Mesangial cell (primary cell): Measurements from ENCODE around the gene FTCDNL1. TPM values are rescaled to one million over a fixed set of nuclear protein-coding genes. Genes with fewer than 3 reads are reported as not detected.

Experiments
- total RNA-seq: library from RNA; depleted of rRNA; stranded (reverse); fragments of >200 nt; gene quantifications from 2 replicates; pipeline ENCODE4 v1.2.3, GENCODE V29; 2015

The FTCDNL1 gene
- 0.49 and 2.7 TPM in 2 replicates for total RNA-seq

DNA sequence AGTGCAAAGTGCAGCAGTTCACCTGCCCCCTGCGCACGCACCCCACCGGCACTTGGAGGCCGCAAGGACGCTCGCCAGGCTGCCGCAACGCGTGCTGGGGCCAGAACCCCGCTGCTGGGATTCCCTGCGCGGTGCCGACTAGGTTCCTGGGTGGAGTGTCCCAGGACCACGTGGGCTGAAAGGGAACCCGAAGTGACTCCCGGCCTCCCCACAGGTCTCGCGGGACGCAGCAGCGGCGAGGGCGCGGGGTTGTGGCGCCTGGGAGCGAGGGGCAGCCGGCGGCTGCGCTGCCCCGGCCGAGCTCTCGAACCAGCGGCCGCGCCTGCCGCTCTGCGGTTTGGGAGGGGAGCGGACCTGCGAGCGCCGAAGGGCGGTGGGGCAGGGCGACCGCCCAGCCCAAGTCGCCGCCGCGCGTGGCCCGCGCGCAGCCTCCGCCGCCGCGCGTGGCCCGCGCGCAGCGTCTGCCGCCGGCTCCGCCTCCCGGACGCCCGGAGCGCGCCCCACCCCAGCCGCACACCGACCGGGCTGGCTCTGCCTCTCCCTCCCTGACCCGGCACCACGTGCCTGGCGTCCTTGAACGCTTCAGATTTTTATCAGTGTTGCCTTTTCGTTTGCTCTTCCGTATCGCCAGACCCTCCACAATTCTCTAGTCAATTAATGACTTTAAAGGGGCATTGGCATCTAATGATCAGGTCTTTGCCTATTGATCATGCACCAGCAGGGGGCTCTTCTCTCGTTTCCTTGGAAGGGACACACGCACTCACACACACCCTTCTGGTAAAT lies at the start of gene FTCDNL1:
Gene FTCDNL1 (minus strand): TSS at position 475 of the 783 bp plus-strand sequence. CDS start 2,230 bp downstream, outside the sequence.

Other genes with a start within 250 kb of the FTCDNL1 start
- gene C2orf69, start 60.1 kb upstream of the FTCDNL1 start, total RNA-seq, result 5.2 and 7.7 TPM in 2 replicates
- 2.1 and 3.0 TPM in 2 replicates for gene TYW5, start 104.3 kb upstream of the FTCDNL1 start, total RNA-seq
- 30.6 and 46.8 TPM in 2 replicates for gene MAIP1, start 104.4 kb upstream of the FTCDNL1 start, total RNA-seq